Measurements from ENCODE around the gene VPS35. TPM values are rescaled to one million over a fixed set of nuclear protein-coding genes. Genes with fewer than 3 reads are reported as not detected.

VPS35 gene
- total RNA-seq, 1 experiment from 2014 or later, result 70.4 TPM

DNA sequence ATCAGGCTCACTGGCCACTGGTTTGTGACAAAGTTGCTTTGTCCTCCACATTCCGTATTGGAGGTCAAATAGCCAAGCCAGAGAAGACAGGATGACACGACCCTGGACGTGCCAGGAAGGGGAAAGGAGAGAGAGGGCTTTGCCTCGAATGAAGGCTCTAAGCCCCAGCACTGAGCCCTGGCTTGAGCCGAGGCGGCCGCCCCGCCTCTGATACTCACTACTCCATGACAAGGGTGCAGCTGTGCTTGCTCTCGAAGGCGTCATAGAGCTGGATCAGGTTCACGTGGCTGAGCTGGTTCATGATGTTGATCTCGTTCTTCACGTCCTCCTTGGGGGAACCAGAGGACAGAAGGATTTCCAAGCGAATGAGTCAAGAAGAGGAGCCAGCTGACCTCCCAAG lies 39.8 kb upstream of the VPS35 start:
- no peak overlapping the region for H4K8ac ChIP-seq (replicated peaks; ENCODE audit: insufficient read length, low read depth, low read length)
- no peak overlapping the region for H2AFZ ChIP-seq (ENCODE audit: low read length)
- Mint-ChIP-seq H3K4me1 (peaks cover 0 to 3% of the 10 kb centered on the region in 2 experiments; a peak in 1 of 4 replicates), H3K9me3 (peaks cover 0 to 5% of the 10 kb centered on the region in 2 experiments; a peak in 3 of 5 replicates), H3K4me3 (no peak overlapping the region), H3K27me3 (ENCODE audit: low read depth) (no peaks in the 10 kb centered on the region), H3K27ac (no peak overlapping the region; a peak in 1 of 7 replicates), H3K36me3 (ENCODE audit: insufficient read depth in 1 of 3, low read depth in 3 of 3) (no peaks in the 10 kb centered on the region; a peak in 1 of 7 replicates)
- no peak overlapping the region for H2AK5ac ChIP-seq (ENCODE audit: insufficient read length, low read length)
- no peak overlapping the region for H3K14ac ChIP-seq (ENCODE audit: insufficient read depth, low read length)
- H3K18ac ChIP-seq (ENCODE audit: insufficient read length, low read depth, low read length), result no peak overlapping the region
- no peak overlapping the region for H2BK15ac ChIP-seq (ENCODE audit: low read depth, low read length)
- H3K23ac ChIP-seq (ENCODE audit: insufficient read length, low read depth, low read length), result no peak overlapping the region
- no peak overlapping the region for H3K4ac ChIP-seq (ENCODE audit: low read depth, low read length)
- no peaks in the 10 kb centered on the region for H3K27me3 ChIP-seq (ENCODE audit: insufficient read depth, low read length)
- H3K27ac ChIP-seq (ENCODE audit: insufficient read length, low read depth, low read length), result no peak overlapping the region
- H2BK20ac ChIP-seq (ENCODE audit: low read depth, low read length, poor library complexity, severe bottlenecking), result no peak overlapping the region
- no peaks in the 10 kb centered on the region for H3K79me2 ChIP-seq (ENCODE audit: insufficient read depth, low read length)
- no peak overlapping the region for H4K5ac ChIP-seq (ENCODE audit: insufficient read length, low read depth, low read length)
- H3K79me1 ChIP-seq (ENCODE audit: insufficient read depth, low read depth, low read length, poor library complexity, severe bottlenecking), result no peaks in the 10 kb centered on the region
- no peaks in the 10 kb centered on the region for H3K4me1 ChIP-seq (ENCODE audit: insufficient read depth, low read length)
- no peak overlapping the region for H4K91ac ChIP-seq (ENCODE audit: insufficient read length, low read depth, low read length)
- WGBS (ENCODE audit: extremely low coverage, insufficient read length, low lambda C conversion rate), result no CpG with 5 or more reads among the region's 14 CpGs
- H3K9ac ChIP-seq (ENCODE audit: extremely low read depth, insufficient read length, low read length), result no peak overlapping the region
- no peak overlapping the region for H2BK120ac ChIP-seq (ENCODE audit: low read depth, low read length, poor library complexity, severe bottlenecking)
- TF ChIP-seq, protein P1, sequence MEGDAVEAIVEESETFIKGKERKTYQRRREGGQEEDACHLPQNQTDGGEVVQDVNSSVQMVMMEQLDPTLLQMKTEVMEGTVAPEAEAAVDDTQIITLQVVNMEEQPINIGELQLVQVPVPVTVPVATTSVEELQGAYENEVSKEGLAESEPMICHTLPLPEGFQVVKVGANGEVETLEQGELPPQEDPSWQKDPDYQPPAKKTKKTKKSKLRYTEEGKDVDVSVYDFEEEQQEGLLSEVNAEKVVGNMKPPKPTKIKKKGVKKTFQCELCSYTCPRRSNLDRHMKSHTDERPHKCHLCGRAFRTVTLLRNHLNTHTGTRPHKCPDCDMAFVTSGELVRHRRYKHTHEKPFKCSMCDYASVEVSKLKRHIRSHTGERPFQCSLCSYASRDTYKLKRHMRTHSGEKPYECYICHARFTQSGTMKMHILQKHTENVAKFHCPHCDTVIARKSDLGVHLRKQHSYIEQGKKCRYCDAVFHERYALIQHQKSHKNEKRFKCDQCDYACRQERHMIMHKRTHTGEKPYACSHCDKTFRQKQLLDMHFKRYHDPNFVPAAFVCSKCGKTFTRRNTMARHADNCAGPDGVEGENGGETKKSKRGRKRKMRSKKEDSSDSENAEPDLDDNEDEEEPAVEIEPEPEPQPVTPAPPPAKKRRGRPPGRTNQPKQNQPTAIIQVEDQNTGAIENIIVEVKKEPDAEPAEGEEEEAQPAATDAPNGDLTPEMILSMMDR (conservative IDR thresholded peaks at IDR 0.05), result no peak
- no peaks in the 10 kb centered on the region for H4K20me1 ChIP-seq (ENCODE audit: control insufficient read depth, insufficient read depth, insufficient read length)
- H3K4me2 ChIP-seq (ENCODE audit: insufficient read depth, insufficient read length, low read length), result no peak overlapping the region
- no peaks in the 10 kb centered on the region for H3K9me3 ChIP-seq (ENCODE audit: control insufficient read depth, low read depth, low read length)
- no peak overlapping the region for H3K56ac ChIP-seq (ENCODE audit: insufficient read length, low read depth, low read length)
- DNase-seq, result no peak
- no peak overlapping the region for H2BK12ac ChIP-seq (ENCODE audit: insufficient read length, low read depth, low read length)
- H2BK5ac ChIP-seq (ENCODE audit: insufficient read length, low read length), result no peak overlapping the region
- H3T11ph ChIP-seq (ENCODE audit: low read length), result no peak overlapping the region
- H3K23me2 ChIP-seq (ENCODE audit: insufficient read length, low read depth, low read length, poor library complexity, severe bottlenecking), result no peaks in the 10 kb centered on the region
